ENCODE data around the gene PSRC1. TPM values are rescaled to one million over a fixed set of nuclear protein-coding genes. Genes with fewer than 3 reads are reported as not detected.
A peak's percentile ranks its signal among the peaks of the same experiment; 100 is the strongest.

The PSRC1 gene
- total and polyA plus RNA-seq, 2 donors (not counting 3 experiments of a cell fraction or from before 2014, with no cell fraction given): 25.0 to 29.3 TPM

GRCh38 chr1:109240158-109241152 is 42.5 kb downstream of the PSRC1 start:
- Histone ChIP-seq H3K4me3 (replicated peaks in 1 of 3; ENCODE audit: insufficient read depth in 1 of 3, low read depth in 1 of 3, low read length in 3 of 3) (no peak overlapping the region), H3K9me1 (replicated peaks; ENCODE audit: control insufficient read depth, extremely low read depth, insufficient read depth, low read length) (no peaks in the 10 kb centered on the region), H4K20me1 (replicated peaks; ENCODE audit: control insufficient read depth, extremely low read depth, insufficient read depth, low read length) (no peaks in the 10 kb centered on the region), H3K4me1 (ENCODE audit: control insufficient read depth, extremely low read depth, insufficient read depth, low read length) (no peaks in the 10 kb centered on the region), H3K36me3 (ENCODE audit: control insufficient read depth in 2 of 2, extremely low read depth in 1 of 2, insufficient read depth in 2 of 2, low read length in 2 of 2) (peaks cover 13 to 29% of the 10 kb centered on the region in 2 experiments), H3K4me2 (ENCODE audit: insufficient read depth, low read length) (no peak overlapping the region), H3K79me2 (ENCODE audit: control insufficient read depth, insufficient read depth, low read length) (no peaks in the 10 kb centered on the region), H3K27ac (ENCODE audit: insufficient read depth, low read depth, low read length) (no peak overlapping the region), H3K9me3 (replicated peaks; ENCODE audit: control insufficient read depth, insufficient read depth, low read length) (no peaks in the 10 kb centered on the region), H3K9ac (replicated peaks; ENCODE audit: extremely low read depth, insufficient read depth, low read length) (no peak overlapping the region), H2AFZ (ENCODE audit: low read depth, low read length) (no peak overlapping the region), H3K27me3 (ENCODE audit: control insufficient read depth in 2 of 2, insufficient read depth in 2 of 2, low read length in 2 of 2) (peaks cover 12 to 17% of the 10 kb centered on the region in 2 experiments)
- POLR2A ChIA-PET: no interaction called here
- DNase-seq (ENCODE audit: low read depth, low spot score) (no peak), FAIRE-seq (no peak)
- dilution Hi-C loops (cut with MboI; ENCODE audit: extremely low pct_ligation_motif_present, low sequenced_read_pairs): no loop called here
- intact Hi-C loops (cut with micrococcal nuclease): loop anchor here (1.0 kb wide), 1 partner anchor 9 kb away; the partner anchor contains the start of gene CELSR2
- CTCF ChIA-PET: interaction anchor here (1.1 to 4.8 kb wide), 7 partner anchors 10 to 292 kb away, joined by 3 to 41 read pairs (median 3); partner anchors contain the start of genes CELSR2 and SORT1
- TF ChIP-seq CTCF (IDR thresholded peaks at IDR 0.05; ENCODE audit: extremely low read depth in 1 of 2, insufficient read depth in 1 of 2, low read depth in 1 of 2, low read length in 2 of 2) (no peak), POLR2A (IDR thresholded peaks at IDR 0.05; ENCODE audit: low read depth, low read length) (peak; percentile 24)
- no TSS peak for BruUV-seq (replicated peaks)

All from endothelial cell of umbilical vein (primary cell).